Upper lobe of right lung (tissue), 1 donor: ENCODE results near the gene MICALL2. TPM values are rescaled to one million over a fixed set of nuclear protein-coding genes. Genes with fewer than 3 reads are reported as not detected.

Experiments
- ATAC-seq: fragments of 200-7000 bp; cut with Tn5 transposase; one replicate; pipeline ENCODE4 v1.9.1; 2020; ENCODE audit warnings: mild to moderate bottlenecking, moderate library complexity
- DNase-seq: peaks from one replicate; pipeline ENCODE4 v3.0.0-alpha.2; 2020
- H3K27ac ChIP-seq: fragments of 200-600 bp; one replicate; pipeline ENCODE4 v1.8.0; 2022
- H3K27me3 ChIP-seq: fragments of 200-600 bp; one replicate; pipeline ENCODE4 v1.8.0; 2022; ENCODE audit warnings: mild to moderate bottlenecking
- H3K36me3 ChIP-seq: fragments of 200-600 bp; one replicate; pipeline ENCODE4 v1.8.0; 2022
- H3K4me1 ChIP-seq: fragments of 200-600 bp; one replicate; pipeline ENCODE4 v1.8.0; 2022
- H3K4me3 ChIP-seq: fragments of 200-600 bp; one replicate; pipeline ENCODE4 v1.8.0; 2022; ENCODE audit warnings: mild to moderate bottlenecking
- H3K9me3 ChIP-seq: fragments of 200-600 bp; one replicate; pipeline ENCODE4 v1.8.0; 2022
- CTCF ChIP-seq: fragments of 200-600 bp; IDR thresholded peaks from one replicate; pipeline ENCODE4 v1.8.0; 2022; ENCODE audit warnings: antibody characterized with exemption
- intact Hi-C: fragments of 100-400 bp; cut with DNase I; formaldehyde crosslinking; loops from one replicate; pipeline ENCODE4 v1.11.0; 2022
- total RNA-seq: library from RNA; stranded (reverse); fragmentation: NEBNext Ultra II Directional; extraction: Animal tissue kit (Norgen Biotek cat#: 25700); gene quantifications from one replicate; pipeline ENCODE4 v1.2.1, GENCODE V29; 2021
- donor health status: DM: no; HTN: yes; CAD: no; lungs with severe emphysema.

Gene MICALL2
- total RNA-seq, 1 donor from 2014 or later = 37.6 TPM

- no peak overlapping the region for H3K4me3 ChIP-seq
Measured at GRCh38 chr7:1403638-1404459, 55.4 kb downstream of the MICALL2 start.

GRCh38 chr7:1402791-1403637 lies 56.3 kb downstream of the MICALL2 start:
- no peak for TF ChIP-seq CTCF
- H3K4me3 ChIP-seq = no peak overlapping the region
- no peak overlapping the region for H3K27ac ChIP-seq
- intact Hi-C loops = no loop called here
- H3K36me3 ChIP-seq = no peaks in the 10 kb centered on the region
- no peaks in the 10 kb centered on the region for H3K9me3 ChIP-seq
- DNase-seq (no peak), ATAC-seq (no peak)
- no peaks in the 10 kb centered on the region for H3K4me1 ChIP-seq
- H3K27me3 ChIP-seq = peaks cover 82% of the 10 kb centered on the region

More at GRCh38 chr7:1403638-1404459, 55.4 kb downstream of the MICALL2 start:
- Histone ChIP-seq H3K9me3 (no peaks in the 10 kb centered on the region), H3K27ac (no peak overlapping the region), H3K4me1 (no peaks in the 10 kb centered on the region), H3K27me3 (peaks cover 85% of the 10 kb centered on the region), H3K36me3 (no peaks in the 10 kb centered on the region)
- TF ChIP-seq CTCF = no peak
- intact Hi-C loops = no loop called here
- DNase-seq (no peak), ATAC-seq (no peak)

- Histone ChIP-seq H3K4me1 (no peaks in the 10 kb centered on the region), H3K27me3 (peaks cover 75% of the 10 kb centered on the region), H3K27ac (no peak overlapping the region), H3K36me3 (no peaks in the 10 kb centered on the region), H3K9me3 (no peaks in the 10 kb centered on the region), H3K4me3 (no peak overlapping the region)
- no peak for TF ChIP-seq CTCF
- ATAC-seq (no peak), DNase-seq (no peak)
- intact Hi-C loops = no loop called here
Measured at GRCh38 chr7:1402110-1402790, 57.0 kb downstream of the MICALL2 start.

GRCh38 chr7:1401011-1401410 lies 58.3 kb downstream of the MICALL2 start:
- no peak for DNase-seq
- Histone ChIP-seq H3K27ac (no peak overlapping the region), H3K36me3 (no peaks in the 10 kb centered on the region), H3K9me3 (no peaks in the 10 kb centered on the region), H3K4me3 (no peak overlapping the region), H3K27me3 (peaks cover 62% of the 10 kb centered on the region), H3K4me1 (no peaks in the 10 kb centered on the region)
- no peak for TF ChIP-seq CTCF
- intact Hi-C loops = no loop called here
- ATAC-seq = no peak

- no peak overlapping the region for H3K27ac ChIP-seq
- no peak for TF ChIP-seq CTCF
- H3K4me3 ChIP-seq = no peak overlapping the region
- H3K9me3 ChIP-seq = no peaks in the 10 kb centered on the region
- H3K4me1 ChIP-seq = no peaks in the 10 kb centered on the region
- H3K27me3 ChIP-seq = peaks cover 62% of the 10 kb centered on the region
- DNase-seq = no peak
- no peak for ATAC-seq
- intact Hi-C loops = no loop called here
- no peaks in the 10 kb centered on the region for H3K36me3 ChIP-seq
Measured at GRCh38 chr7:1400371-1400770, 58.9 kb downstream of the MICALL2 start.
